Right cardiac atrium (tissue), 5 donors: ENCODE results near the gene KRTAP15-1. TPM values are rescaled to one million over a fixed set of nuclear protein-coding genes. Genes with fewer than 3 reads are reported as not detected.

Experiments
- ATAC-seq, 2 donors: fragments of 200-7000 bp; cut with Tn5 transposase; one replicate each; pipeline versions ENCODE4 v1.8.0 to v1.9.1; 2020; ENCODE audit warnings: moderate library complexity in 2 of 2, mild to moderate bottlenecking in 1 of 2
- DNase-seq, 3 donors: peaks; one replicate each; pipeline ENCODE4 v3.0.0-alpha.2; 2020
- H3K27ac ChIP-seq: one replicate; pipeline ENCODE4 v1.5.1; 2013; ENCODE audit warnings: mild to moderate bottlenecking, low read length, control low read depth, moderate library complexity
- H3K27me3 ChIP-seq: one replicate; pipeline ENCODE4 v1.6.1; 2013; ENCODE audit not compliant: control insufficient read depth, insufficient read depth
- H3K4me1 ChIP-seq: one replicate; pipeline ENCODE4 v1.6.1; 2013; ENCODE audit warnings: low read length; ENCODE audit not compliant: control insufficient read depth, insufficient read depth
- H3K4me3 ChIP-seq: one replicate; pipeline ENCODE4 v1.5.1; 2013; ENCODE audit warnings: low read length, control low read depth
- H3K9me3 ChIP-seq: one replicate; pipeline ENCODE4 v1.6.1; 2013; ENCODE audit warnings: low read length; ENCODE audit not compliant: control insufficient read depth
- WGBS: extraction: QIAGEN DNeasy Blood & Tissue Kit; methylation state at CpG from one replicate; pipeline ENCODE4 v1.1.7; 2013; 5-methylcytosine and 5-hydroxymethylcytosine counted together
- intact Hi-C, 4 donors: fragments of 100-400 bp; cut with DNase I; formaldehyde crosslinking; loops; one replicate each; pipeline versions ENCODE4 v1.11.0 to v1.14.0; 2022 to 2023
- long read RNA-seq, 4 donors: library from polyadenylated mRNA; unstranded; transcript quantifications; one replicate each; pipeline ENCODE4 v2.0.0, GENCODE V29; 2020 to 2021
- polyA plus RNA-seq: library from polyadenylated mRNA; stranded (reverse); fragments of 200-250 nt; gene quantifications from one replicate; pipeline ENCODE4 v1.2.3, GENCODE V29; 2013
- total RNA-seq, 4 donors: library from RNA; stranded (reverse); fragmentation: NEBNext Ultra II Directional; extraction: Animal tissue kit (Norgen Biotek cat#: 25700); gene quantifications; one replicate each; pipeline ENCODE4 v1.2.1, GENCODE V29; 2021
- donor health status: healthy with polysubstance abuse.
- donor health status: DM: no; HTN: yes; CAD: no.
- donor health status: DM: no; HTN: no; CAD: no.
- donor health status: DM: no; HTN: yes; CAD: no; lungs with severe emphysema.
- donor health status: DM: yes; HTN: yes; CAD: no.

KRTAP15-1 gene, protein sequence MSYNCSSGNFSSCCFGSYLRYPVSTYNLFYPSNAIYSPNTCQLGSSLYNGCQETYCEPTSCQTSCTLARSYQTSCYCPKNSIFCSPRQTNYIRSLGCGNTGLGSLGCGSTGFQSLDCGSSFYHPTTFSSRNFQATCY
- not detected for total RNA-seq
- polyA plus RNA-seq: not detected
- long read RNA-seq, donor 1: 0 reads
- long read RNA-seq, donor 2: 0 reads
- long read RNA-seq, donor 3: 0 reads
- long read RNA-seq, donor 4: 0 reads

DNA sequence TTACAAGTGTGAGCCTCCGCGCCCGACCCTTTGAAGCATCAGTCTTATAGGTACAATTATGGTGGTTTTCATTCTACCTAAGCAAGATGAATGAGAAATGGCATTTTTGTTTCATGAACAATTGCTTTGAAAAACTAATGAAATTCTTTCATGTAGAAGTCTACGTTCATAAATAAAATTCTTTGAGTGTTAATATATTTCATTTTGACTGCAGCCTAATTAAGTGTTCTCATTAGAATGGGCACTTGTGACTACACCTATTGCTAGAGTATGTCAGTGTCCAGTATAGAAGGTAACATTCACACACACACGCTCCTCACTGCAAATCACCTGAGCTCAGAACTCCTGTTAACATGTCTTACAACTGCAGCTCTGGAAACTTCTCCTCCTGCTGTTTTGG is at the start of gene KRTAP15-1:
Gene KRTAP15-1, plus strand, starts transcription at position 301 of the 400 bp plus-strand sequence. Its CDS starts 53 bp downstream, at position 354.
- intact Hi-C loops: loop anchor here in 3 of 4 donors (5.0 to 10.0 kb wide), 4 partner anchors 95 to 645 kb away; partner anchors contain the start of genes KRTAP23-1 (in 1 of the 3) and KRTAP27-1 (in 1 of the 3)
- ATAC-seq: no peak

DNA sequence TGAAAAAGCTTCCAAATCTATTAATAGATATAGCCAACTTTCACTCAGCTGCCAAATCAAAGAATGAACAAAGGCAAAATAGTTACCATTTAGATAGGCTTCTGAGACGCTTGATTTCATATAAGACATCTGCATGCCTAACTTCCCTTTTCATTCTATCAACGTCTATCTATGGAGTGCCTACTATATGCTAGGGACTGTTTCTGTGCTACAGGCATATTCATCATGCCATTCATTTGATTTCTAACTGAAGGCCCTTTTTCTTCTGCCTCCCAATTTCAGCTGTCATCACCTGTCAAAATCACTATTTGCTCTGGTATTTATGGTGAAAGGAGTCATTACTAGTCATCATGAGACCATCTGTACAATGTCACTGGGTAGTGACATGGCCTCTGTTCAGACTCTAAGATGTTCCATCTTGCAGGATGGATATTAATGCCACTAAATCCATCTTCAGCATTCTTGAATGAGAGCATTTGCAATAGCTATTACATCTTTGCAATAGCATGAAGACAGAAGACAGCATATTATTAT is 48.5 kb upstream of the KRTAP15-1 start:
- Histone ChIP-seq H3K27ac (no peak overlapping the region), H3K4me3 (no peak overlapping the region), H3K27me3 (no peaks in the 10 kb centered on the region), H3K9me3 (no peaks in the 10 kb centered on the region), H3K4me1 (no peaks in the 10 kb centered on the region)
- intact Hi-C loops: no loop called here
- DNase-seq (no peak), ATAC-seq (no peak)
- 25% methylated on average over 2 of the region's 2 CpGs for WGBS

More for the DNA sequence above, at the start of gene KRTAP15-1:
- WGBS: 94% methylated on average over 5 of the region's 5 CpGs
- no peak within 1 kb of the TSS for H3K4me3 ChIP-seq
- H3K4me1 ChIP-seq: no peaks in the 10 kb centered on the region
- H3K27me3 ChIP-seq: no peaks in the 10 kb centered on the region
- no peak for DNase-seq
- H3K9me3 ChIP-seq: no peaks in the 10 kb centered on the region
- H3K27ac ChIP-seq: no peak within 1 kb of the TSS

- no peak within 1 kb of the TSS for H3K27ac ChIP-seq
- WGBS: 80% methylated on average over 4 of the region's 4 CpGs
- ATAC-seq: no peak
- H3K27me3 ChIP-seq: no peaks in the 10 kb centered on the region
- no peaks in the 10 kb centered on the region for H3K4me1 ChIP-seq
- DNase-seq: no peak
- no peaks in the 10 kb centered on the region for H3K9me3 ChIP-seq
- intact Hi-C loops: no loop called here
- no peak within 1 kb of the TSS for H3K4me3 ChIP-seq
These were observed 44.3 kb upstream of the KRTAP15-1 start, which contains the start of gene KRTAP13-1 for GRCh38 chr21:30395731-30396130. Gene KRTAP13-1 (plus strand): TSS chr21:30396031. CDS start chr21:30396087, 56 bp downstream.

GRCh38 chr21:30408782-30409494 is 31.1 kb upstream of the KRTAP15-1 start:
- H3K4me3 ChIP-seq: no peak overlapping the region
- H3K4me1 ChIP-seq: no peaks in the 10 kb centered on the region
- H3K27me3 ChIP-seq: no peaks in the 10 kb centered on the region
- ATAC-seq (peak; percentile 72 to 78), DNase-seq (peak; percentile 44 to 55 (median 46))
- no peaks in the 10 kb centered on the region for H3K9me3 ChIP-seq
- 25% methylated on average over 14 of the region's 14 CpGs for WGBS
- intact Hi-C loops: no loop called here
- H3K27ac ChIP-seq: no peak overlapping the region

DNA sequence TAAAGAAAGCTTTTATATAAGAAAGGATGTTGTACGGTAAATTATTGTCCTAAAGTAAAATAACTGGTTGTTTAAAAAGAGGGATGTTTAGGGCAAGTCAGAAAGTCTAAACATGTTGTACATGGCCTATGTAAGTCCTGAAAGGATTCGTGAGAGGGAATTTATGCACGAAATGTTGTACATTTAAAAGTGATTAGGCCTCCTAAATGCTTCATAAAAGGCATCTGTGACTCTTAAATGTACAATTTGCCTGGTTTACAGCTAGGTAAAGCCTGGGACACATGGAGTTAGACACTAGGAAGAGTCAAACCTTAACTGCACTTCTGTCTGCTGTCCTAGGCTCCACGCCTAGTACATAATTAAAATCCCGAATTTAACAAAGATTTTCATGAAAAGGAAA is 24.1 kb upstream of the KRTAP15-1 start:
- DNase-seq (no peak), ATAC-seq (no peak)
- no peaks in the 10 kb centered on the region for H3K4me1 ChIP-seq
- WGBS: 76% methylated on average over 5 of the region's 5 CpGs
- no peaks in the 10 kb centered on the region for H3K27me3 ChIP-seq
- H3K27ac ChIP-seq: no peak overlapping the region
- intact Hi-C loops: no loop called here
- H3K4me3 ChIP-seq: no peak overlapping the region
- H3K9me3 ChIP-seq: no peaks in the 10 kb centered on the region

DNA sequence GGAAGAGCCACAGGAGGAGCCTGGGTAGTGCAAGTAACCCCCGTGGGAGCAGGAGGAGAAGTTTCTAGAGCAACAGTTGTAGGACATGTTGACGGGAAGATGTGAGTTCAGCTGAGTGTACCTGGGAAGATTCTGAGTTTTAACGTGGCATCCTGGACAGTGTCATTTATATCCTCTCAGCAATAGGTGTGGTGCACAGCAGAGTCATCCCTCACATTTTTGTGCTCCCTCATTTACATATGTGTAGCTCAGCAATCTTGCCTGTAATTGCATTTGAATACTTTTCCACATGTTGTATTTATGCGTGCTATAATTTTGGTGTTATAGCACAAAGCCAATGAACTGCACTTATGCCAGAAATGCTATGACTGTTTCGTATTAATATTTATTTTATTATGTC is 14.2 kb upstream of the KRTAP15-1 start, which contains the start of gene KRTAP13-3:
Gene KRTAP13-3, minus strand, starts transcription at position 101 of the 400 bp plus-strand sequence. Its CDS starts 14 bp downstream, at position 87.
- WGBS: 77% methylated on average over 5 of the region's 5 CpGs
- ATAC-seq (no peak), DNase-seq (no peak)
- no peak within 1 kb of the TSS for H3K27ac ChIP-seq
- intact Hi-C loops: no loop called here
- H3K27me3 ChIP-seq: no peaks in the 10 kb centered on the region
- no peak within 1 kb of the TSS for H3K4me3 ChIP-seq
- no peaks in the 10 kb centered on the region for H3K9me3 ChIP-seq
- no peaks in the 10 kb centered on the region for H3K4me1 ChIP-seq

- Histone ChIP-seq H3K27ac (no peak overlapping the region), H3K9me3 (no peaks in the 10 kb centered on the region), H3K4me3 (no peak overlapping the region), H3K27me3 (no peaks in the 10 kb centered on the region), H3K4me1 (no peaks in the 10 kb centered on the region)
- intact Hi-C loops: no loop called here
- no peak for ATAC-seq
- no peak for DNase-seq
- WGBS: 51% methylated on average over 3 of the region's 3 CpGs
These were observed 13.3 kb upstream of the KRTAP15-1 start for GRCh38 chr21:30426731-30427130.

- no peak within 1 kb of the TSS for H3K4me3 ChIP-seq
- WGBS: 75% methylated on average over 9 of the region's 9 CpGs
- DNase-seq (no peak), ATAC-seq (no peak)
- intact Hi-C loops: loop anchor here in 3 of 4 donors (10.0 kb wide), 3 partner anchors 85 to 655 kb away; partner anchors contain the start of genes KRTAP23-1 (in 1 of the 3) and KRTAP27-1 (in 1 of the 3)
- no peaks in the 10 kb centered on the region for H3K27me3 ChIP-seq
- no peak within 1 kb of the TSS for H3K27ac ChIP-seq
- H3K9me3 ChIP-seq: no peaks in the 10 kb centered on the region
- H3K4me1 ChIP-seq: no peaks in the 10 kb centered on the region
These were observed 9.9 kb upstream of the KRTAP15-1 start, which contains the start of gene KRTAP13-4 for GRCh38 chr21:30430170-30430655. Gene KRTAP13-4 (plus strand): TSS chr21:30430220. CDS start chr21:30430276, 56 bp downstream.

- 31% methylated on average over 10 of the region's 10 CpGs for WGBS
- intact Hi-C loops: loop anchor here in 3 of 4 donors (10.0 kb wide), 3 partner anchors 89 to 651 kb away; partner anchors contain the start of genes KRTAP23-1 (in 1 of the 3) and KRTAP27-1 (in 1 of the 3)
- Histone ChIP-seq H3K27me3 (no peaks in the 10 kb centered on the region), H3K9me3 (no peaks in the 10 kb centered on the region), H3K4me1 (no peaks in the 10 kb centered on the region), H3K4me3 (no peak overlapping the region), H3K27ac (no peak overlapping the region)
- ATAC-seq: peak; percentile 28 to 62
- DNase-seq: no peak
These were observed 5.9 kb upstream of the KRTAP15-1 start for GRCh38 chr21:30434033-30434631.

- Histone ChIP-seq H3K27me3 (no peaks in the 10 kb centered on the region), H3K4me1 (no peaks in the 10 kb centered on the region), H3K27ac (no peak overlapping the region), H3K4me3 (no peak overlapping the region), H3K9me3 (no peaks in the 10 kb centered on the region)
- ATAC-seq (no peak), DNase-seq (no peak)
- intact Hi-C loops: loop anchor here in 3 of 4 donors (10.0 kb wide), 3 partner anchors 92 to 648 kb away; partner anchors contain the start of genes KRTAP23-1 (in 1 of the 3) and KRTAP27-1 (in 1 of the 3)
- 68% methylated on average over 3 of the region's 3 CpGs for WGBS
These were observed 3.0 kb upstream of the KRTAP15-1 start for GRCh38 chr21:30437010-30437565.
